Ovary (tissue), 9 donors: Measurements from ENCODE around the gene PIBF1. TPM values are rescaled to one million over a fixed set of nuclear protein-coding genes. Genes with fewer than 3 reads are reported as not detected.
A peak's percentile ranks its signal among the peaks of the same experiment; 100 is the strongest.

Experiments used
- DNase-seq, 5 donors: peaks; one replicate each; pipeline ENCODE4 v3.0.0-alpha.2; 2019 to 2020
- H3K27ac ChIP-seq, 2 donors: fragments of 200-600 bp; one replicate each; pipeline versions ENCODE4 v1.5.1 to v1.8.0; 2019 to 2022
- H3K27me3 ChIP-seq: fragments of 200-600 bp; one replicate; pipeline ENCODE4 v1.8.0; 2022
- H3K36me3 ChIP-seq: fragments of 200-600 bp; sonication (generic); one replicate; pipeline ENCODE4 v1.5.1; 2019
- H3K4me1 ChIP-seq: one replicate; pipeline ENCODE4 v1.8.1; 2013; ENCODE audit warnings: mild to moderate bottlenecking, moderate library complexity; ENCODE audit not compliant: insufficient read depth
- H3K4me3 ChIP-seq: fragments of 200-600 bp; sonication (generic); one replicate; pipeline ENCODE4 v1.5.1; 2017
- H3K9me3 ChIP-seq, 2 donors: fragments of 200-600 bp in 1 of 2; sonication (generic) in 1 of 2; one replicate each; pipeline versions ENCODE4 v1.5.1 to v1.8.1; 2013 to 2019; ENCODE audit warnings: mild to moderate bottlenecking in 1 of 2, moderate library complexity in 1 of 2
- EP300 ChIP-seq: sonication (generic); formaldehyde crosslinking; IDR thresholded peaks from one replicate; pipeline ENCODE4 v1.6.1; 2017; ENCODE audit warnings: antibody characterized with exemption
- POLR2A ChIP-seq: fragments of 450-650 bp; IDR thresholded peaks from one replicate; pipeline ENCODE4 v1.6.1; 2017; ENCODE audit warnings: antibody characterized with exemption, mild to moderate bottlenecking, moderate library complexity
- WGBS, 3 donors: extraction: QIAGEN DNeasy Blood & Tissue Kit in 1 of 3; methylation state at CpG; one replicate each; pipeline versions ENCODE4 v1.1.5 to v1.1.7; 2013 to 2017; 5-methylcytosine and 5-hydroxymethylcytosine counted together
- intact Hi-C, 4 donors: fragments of 100-400 bp; cut with DNase I; formaldehyde crosslinking; loops; one replicate each; pipeline versions ENCODE4 v1.11.0 to v1.15.1; 2022 to 2023
- polyA plus RNA-seq, 2 donors: library from polyadenylated mRNA; stranded (reverse); fragments of 200-250 nt in 1 of 2; fragments of 350-450 nt in 1 of 2; fragmentation: Illumina TruSeq in 1 of 2; extraction: RNeasy Lipid Tissue Mini Kit (QIAGEN cat#74804) in 1 of 2; gene quantifications; one replicate each; pipeline ENCODE4 v1.2.3, GENCODE V29; 2013 to 2014
- total RNA-seq, 7 donors: library from RNA; depleted of rRNA in 2 of 7; stranded (reverse); fragments of >200 nt in 2 of 7; fragmentation: NEBNext Ultra II Directional in 3 of 7; extraction: Animal tissue kit (Norgen Biotek cat#: 25700) in 3 of 7; gene quantifications; one replicate each; pipeline versions ENCODE4 v1.1.0 to v1.2.4, GENCODE V29; 2016 to 2023
- TF ChIP-seq, protein P1 (sequence below), 3 donors: fragments of 450-650 bp in 2 of 3; fragments of 200-600 bp in 1 of 3; IDR thresholded peaks; one replicate each; pipeline versions ENCODE4 v1.5.1 to v1.8.0; 2016 to 2022; ENCODE audit warnings: antibody characterized with exemption in 3 of 3, mild to moderate bottlenecking in 1 of 3
- donor health status: DM: no; HTN: no; CAD: no; lungs with moderate emphysema.
- donor health status: DM: no; HTN: no; CAD: no.
- donor health status: Bipolar disorder and iron deficiency.
- donor health status: DM: yes; HTN: yes; CAD: no.
- donor health status: DM: no; HTN: no; CAD: no.
- donor health status: DM: yes; HTN: yes; CAD: no.

PIBF1 gene
- total and polyA plus RNA-seq, 9 donors = 9.8 to 45.7 (median 22.0) TPM

DNA sequence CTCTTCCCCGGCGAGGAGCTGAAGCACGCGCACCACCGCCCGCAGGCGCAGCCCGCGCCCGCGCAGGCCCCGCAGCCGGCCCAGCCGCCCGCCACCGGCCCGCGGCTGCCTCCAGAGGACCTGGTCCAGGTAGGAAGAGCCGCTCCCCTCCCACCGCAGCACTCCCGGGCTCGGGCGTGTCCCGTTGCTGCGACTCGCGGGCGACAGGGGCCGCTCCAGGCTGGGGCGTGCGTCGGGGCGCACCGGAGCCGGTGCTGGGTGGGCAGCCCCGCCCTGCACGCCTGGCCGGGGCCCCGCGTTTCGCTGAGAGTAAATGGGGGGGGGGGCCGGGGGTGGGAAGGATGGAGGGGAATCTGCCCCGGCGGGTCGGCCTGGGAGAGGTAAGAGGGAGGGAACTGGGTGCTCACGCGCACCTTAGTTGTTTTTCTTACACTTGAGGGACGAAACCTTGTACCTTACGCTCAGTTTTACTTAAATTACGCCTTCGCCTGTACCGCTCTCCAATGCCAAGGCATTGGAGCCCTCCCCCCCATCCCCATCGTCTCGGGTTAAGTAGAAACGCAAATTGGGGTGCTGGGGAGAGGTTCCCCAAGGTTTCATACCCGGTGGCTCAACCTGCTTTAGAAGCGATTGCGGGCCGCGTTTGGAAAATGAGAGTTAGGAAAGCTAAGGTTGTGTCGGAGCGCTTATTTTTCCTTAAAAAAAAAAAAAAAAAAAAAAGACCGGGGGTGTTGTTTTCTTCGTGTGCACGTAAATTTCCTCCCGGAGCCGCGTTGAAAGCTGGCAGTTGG lies 277.7 kb downstream of the PIBF1 start:
- H3K4me1 ChIP-seq = no peaks in the 10 kb centered on the region
- H3K36me3 ChIP-seq = no peaks in the 10 kb centered on the region
- H3K9me3 ChIP-seq = no peaks in the 10 kb centered on the region
- TF ChIP-seq POLR2A = no peak
- TF ChIP-seq, protein P1, sequence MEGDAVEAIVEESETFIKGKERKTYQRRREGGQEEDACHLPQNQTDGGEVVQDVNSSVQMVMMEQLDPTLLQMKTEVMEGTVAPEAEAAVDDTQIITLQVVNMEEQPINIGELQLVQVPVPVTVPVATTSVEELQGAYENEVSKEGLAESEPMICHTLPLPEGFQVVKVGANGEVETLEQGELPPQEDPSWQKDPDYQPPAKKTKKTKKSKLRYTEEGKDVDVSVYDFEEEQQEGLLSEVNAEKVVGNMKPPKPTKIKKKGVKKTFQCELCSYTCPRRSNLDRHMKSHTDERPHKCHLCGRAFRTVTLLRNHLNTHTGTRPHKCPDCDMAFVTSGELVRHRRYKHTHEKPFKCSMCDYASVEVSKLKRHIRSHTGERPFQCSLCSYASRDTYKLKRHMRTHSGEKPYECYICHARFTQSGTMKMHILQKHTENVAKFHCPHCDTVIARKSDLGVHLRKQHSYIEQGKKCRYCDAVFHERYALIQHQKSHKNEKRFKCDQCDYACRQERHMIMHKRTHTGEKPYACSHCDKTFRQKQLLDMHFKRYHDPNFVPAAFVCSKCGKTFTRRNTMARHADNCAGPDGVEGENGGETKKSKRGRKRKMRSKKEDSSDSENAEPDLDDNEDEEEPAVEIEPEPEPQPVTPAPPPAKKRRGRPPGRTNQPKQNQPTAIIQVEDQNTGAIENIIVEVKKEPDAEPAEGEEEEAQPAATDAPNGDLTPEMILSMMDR (IDR thresholded peaks at IDR 0.05) = peak in 1 of 3 donors; percentile 4
- no peak for TF ChIP-seq EP300
- no peaks in the 10 kb centered on the region for H3K27me3 ChIP-seq
- 1% methylated on average over 46 to 68 of the region's 68 CpGs for WGBS, 3 donors
- peak overlapping the region; percentile 49 to 59 for H3K27ac ChIP-seq
- H3K4me3 ChIP-seq = peak overlapping the region; percentile 61
- DNase-seq = peak; percentile 27 to 65 (median 53)
- intact Hi-C loops = no loop called here

DNA sequence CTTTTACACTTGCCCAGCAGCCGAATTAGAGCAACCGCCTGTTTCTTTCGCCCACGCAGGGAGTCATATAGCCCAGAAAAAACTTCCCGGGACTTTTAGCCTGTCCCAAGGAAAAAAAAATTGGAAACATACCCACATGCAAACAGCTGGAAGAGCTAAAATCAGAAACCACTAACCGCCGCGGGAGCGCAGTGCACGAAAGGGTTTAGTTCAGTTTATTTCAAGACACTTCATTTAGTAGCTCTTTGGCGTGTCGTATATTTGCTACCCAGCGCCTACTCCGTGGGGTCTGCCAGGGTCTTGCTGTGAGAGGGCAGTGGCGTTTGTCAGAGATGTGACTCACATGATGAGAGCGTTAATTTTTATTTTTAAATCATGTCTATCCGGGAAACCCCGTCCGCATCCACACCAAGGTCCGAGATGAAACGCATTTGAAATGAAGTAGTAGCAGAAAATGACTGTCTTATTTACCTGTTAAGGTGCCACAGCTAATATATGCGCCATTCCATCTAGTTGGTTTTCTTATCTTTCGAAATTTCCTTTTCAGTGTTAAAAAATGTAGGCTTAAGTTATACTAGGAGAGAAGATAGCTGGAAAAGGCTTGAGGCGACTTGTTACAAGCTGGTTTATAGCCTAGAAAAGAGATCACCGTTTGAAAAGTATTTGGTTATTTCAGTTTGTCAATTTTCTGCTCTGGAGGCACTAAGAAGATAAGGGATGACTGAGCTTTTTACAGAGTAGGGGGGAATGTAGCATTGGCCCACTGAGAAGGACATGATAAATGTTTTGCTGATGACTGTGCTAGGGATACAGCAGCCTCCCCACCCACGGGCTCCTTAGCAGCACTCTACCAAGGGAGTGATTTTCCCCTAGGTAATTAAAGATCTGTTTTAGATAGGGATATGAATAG lies 278.6 kb downstream of the PIBF1 start:
- no peaks in the 10 kb centered on the region for H3K36me3 ChIP-seq
- H3K4me1 ChIP-seq = no peaks in the 10 kb centered on the region
- 4 to 8% (median 5%) methylated on average over 26 of the region's 26 CpGs for WGBS, 3 donors
- intact Hi-C loops = no loop called here
- DNase-seq = peak in 4 of 5 donors; percentile 28 to 43 (median 32)
- no peak for TF ChIP-seq EP300
- TF ChIP-seq, protein P1 (IDR thresholded peaks at IDR 0.05) = no peak
- no peak for TF ChIP-seq POLR2A
- H3K27me3 ChIP-seq = no peaks in the 10 kb centered on the region
- H3K27ac ChIP-seq = peak overlapping the region in 1 of 2 donors; percentile 49
- H3K4me3 ChIP-seq = peak overlapping the region; percentile 61
- no peaks in the 10 kb centered on the region for H3K9me3 ChIP-seq

DNA sequence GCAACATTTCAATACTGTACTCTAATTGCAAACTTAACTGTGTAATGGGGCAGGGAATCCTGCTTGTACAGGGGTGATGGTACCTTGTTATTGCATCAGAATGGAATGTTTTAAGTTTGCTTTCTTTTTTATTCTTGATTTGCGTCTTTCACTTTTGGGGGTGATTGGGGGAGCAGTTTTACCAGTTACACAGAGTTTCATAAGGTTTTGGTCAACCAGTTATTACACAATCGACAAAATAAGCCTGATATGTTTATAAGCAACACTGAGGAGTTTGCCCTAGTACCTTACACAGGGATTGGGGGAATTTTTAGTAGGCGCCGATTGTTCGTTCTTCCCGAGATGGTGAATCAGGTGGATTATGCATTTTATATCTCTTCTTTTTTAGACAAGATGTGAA lies 279.5 kb downstream of the PIBF1 start:
- Histone ChIP-seq H3K36me3 (no peaks in the 10 kb centered on the region), H3K4me3 (peak overlapping the region; percentile 16), H3K9me3 (no peaks in the 10 kb centered on the region), H3K27ac (no peak overlapping the region), H3K4me1 (no peaks in the 10 kb centered on the region), H3K27me3 (no peaks in the 10 kb centered on the region)
- WGBS, 3 donors = 92 to 93% (median 93%) methylated on average over 6 of the region's 6 CpGs
- intact Hi-C loops = no loop called here
- no peak for TF ChIP-seq EP300
- no peak for TF ChIP-seq POLR2A
- TF ChIP-seq, protein P1 (IDR thresholded peaks at IDR 0.05) = no peak
- DNase-seq = no peak

DNA sequence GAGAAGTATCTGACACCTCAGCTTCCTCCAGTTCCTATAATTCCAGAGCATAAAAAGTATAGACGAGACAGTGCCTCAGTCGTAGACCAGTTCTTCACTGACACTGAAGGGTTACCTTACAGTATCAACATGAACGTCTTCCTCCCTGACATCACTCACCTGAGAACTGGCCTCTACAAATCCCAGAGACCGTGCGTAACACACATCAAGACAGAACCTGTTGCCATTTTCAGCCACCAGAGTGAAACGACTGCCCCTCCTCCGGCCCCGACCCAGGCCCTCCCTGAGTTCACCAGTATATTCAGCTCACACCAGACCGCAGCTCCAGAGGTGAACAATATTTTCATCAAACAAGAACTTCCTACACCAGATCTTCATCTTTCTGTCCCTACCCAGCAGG lies 279.9 kb downstream of the PIBF1 start:
- TF ChIP-seq POLR2A (no peak), EP300 (no peak)
- TF ChIP-seq, protein P1 (IDR thresholded peaks at IDR 0.05) = no peak
- Histone ChIP-seq H3K4me1 (no peaks in the 10 kb centered on the region), H3K9me3 (no peaks in the 10 kb centered on the region), H3K36me3 (no peaks in the 10 kb centered on the region), H3K27me3 (no peaks in the 10 kb centered on the region), H3K27ac (no peak overlapping the region), H3K4me3 (peak overlapping the region; percentile 16)
- no peak for DNase-seq
- 90 to 93% (median 93%) methylated on average over 9 of the region's 9 CpGs for WGBS, 3 donors
- intact Hi-C loops = no loop called here
